WTC11 (cell line): ENCODE results near the gene IDUA. TPM values are rescaled to one million over a fixed set of nuclear protein-coding genes. Genes with fewer than 3 reads are reported as not detected.

ENCODE experiments used
- ATAC-seq: fragments of 200-7000 bp; cut with Tn5 transposase; 2 replicates; pipeline ENCODE4 v1.10.0; 2021; ENCODE audit warnings: mild to moderate bottlenecking, moderate library complexity
- CTCF ChIA-PET: fragments of 300-600 bp; sonication (Branson Sonifier 250); formaldehyde crosslinking; loops from one replicate; lab custom pipeline; 2021; ENCODE audit warnings: antibody characterized with exemption; lab: Charles Lee
- POLR2A ChIA-PET: fragments of 350-600 bp; sonication (Branson Sonifier 250); formaldehyde crosslinking; loops from one replicate; lab custom pipeline; 2021; ENCODE audit warnings: antibody characterized with exemption; lab: Charles Lee
- DNase-seq: peaks from one replicate; pipeline ENCODE4 v3.0.0; 2021; ENCODE audit warnings: low spot score
- H3K27ac Mint-ChIP-seq: 2 replicates; pipeline ENCODE4 v1.8.0; 2021; ENCODE audit warnings: mixed read lengths
- H3K27me3 Mint-ChIP-seq: 2 replicates; pipeline ENCODE4 v1.8.0; 2021; ENCODE audit warnings: low read depth, mild to moderate bottlenecking, moderate library complexity, mixed read lengths
- H3K36me3 Mint-ChIP-seq: 2 replicates; pipeline ENCODE4 v1.8.0; 2021; ENCODE audit warnings: mixed read lengths
- H3K4me1 Mint-ChIP-seq: 2 replicates; pipeline ENCODE4 v1.8.0; 2022; ENCODE audit warnings: mixed read lengths
- H3K4me3 Mint-ChIP-seq: 2 replicates; pipeline ENCODE4 v1.8.0; 2021; ENCODE audit warnings: mild to moderate bottlenecking, moderate library complexity, mixed read lengths
- H3K9me3 Mint-ChIP-seq: 2 replicates; pipeline ENCODE4 v1.8.0; 2021; ENCODE audit warnings: mixed read lengths
- ATF1 ChIP-seq: sonication (generic); formaldehyde crosslinking; IDR thresholded peaks from 2 replicates; pipeline ENCODE4 v1.8.1; 2023; ENCODE audit warnings: mild to moderate bottlenecking, moderate library complexity, missing genetic modification reagents
- E2F1 ChIP-seq: sonication (generic); formaldehyde crosslinking; IDR thresholded peaks from 2 replicates; pipeline ENCODE4 v1.8.0; 2022; ENCODE audit warnings: mild to moderate bottlenecking, missing genetic modification reagents
- FOXJ3 ChIP-seq: sonication (generic); formaldehyde crosslinking; IDR thresholded peaks from 2 replicates; pipeline ENCODE4 v1.9.0; 2021; ENCODE audit warnings: missing genetic modification reagents, mild to moderate bottlenecking, borderline replicate concordance
- JAZF1 ChIP-seq: fragments of 250-450 bp; sonication (Bioruptor Pico); IDR thresholded peaks from 2 replicates; pipeline ENCODE4 v1.9.0; 2021; ENCODE audit warnings: moderate library complexity, mild to moderate bottlenecking, inconsistent platforms
- OVOL2 ChIP-seq: fragments of 250-450 bp; sonication (Bioruptor Pico); IDR thresholded peaks from 2 replicates; pipeline ENCODE4 v1.9.0; 2021; ENCODE audit warnings: mild to moderate bottlenecking, borderline replicate concordance
- TEAD1 ChIP-seq: sonication (generic); formaldehyde crosslinking; IDR thresholded peaks from 2 replicates; pipeline ENCODE4 v1.8.0; 2022; ENCODE audit warnings: mild to moderate bottlenecking, missing genetic modification reagents
- TEAD4 ChIP-seq: sonication (generic); formaldehyde crosslinking; IDR thresholded peaks from 2 replicates; pipeline ENCODE4 v1.8.0; 2022; ENCODE audit warnings: mild to moderate bottlenecking, missing genetic modification reagents
- ZNF121 ChIP-seq: sonication (generic); formaldehyde crosslinking; IDR thresholded peaks from 2 replicates; pipeline ENCODE4 v1.8.0; 2023; ENCODE audit warnings: missing genetic modification reagents
- ZNF219 ChIP-seq: sonication (generic); formaldehyde crosslinking; IDR thresholded peaks from 2 replicates; pipeline ENCODE4 v1.8.0; 2023; ENCODE audit warnings: missing genetic modification reagents, mild to moderate bottlenecking, borderline replicate concordance
- ZNF425 ChIP-seq: fragments of 250-450 bp; sonication (Bioruptor Pico); conservative IDR thresholded peaks from 2 replicates; pipeline ENCODE4 v1.9.0; 2021; ENCODE audit warnings: mild to moderate bottlenecking
- total RNA-seq: library from RNA; stranded (reverse); gene quantifications from 3 replicates; pipeline ENCODE4 v1.2.3, GENCODE V29; 2021
- TF ChIP-seq, protein P1 (sequence below): sonication (generic); formaldehyde crosslinking; IDR thresholded peaks from 2 replicates; pipeline ENCODE4 v1.8.1; 2022; ENCODE audit warnings: low read depth, missing genetic modification reagents, borderline replicate concordance
- TF ChIP-seq, protein P2 (sequence below): sonication (generic); formaldehyde crosslinking; IDR thresholded peaks from 2 replicates; pipeline ENCODE4 v1.8.0; 2022; ENCODE audit warnings: missing genetic modification reagents
- TF ChIP-seq, protein P3 (sequence below): fragments of 250-450 bp; sonication (Bioruptor Pico); IDR thresholded peaks from 2 replicates; pipeline ENCODE4 v2.1.2; 2022; ENCODE audit warnings: mild to moderate bottlenecking, moderate library complexity

The IDUA gene
- total RNA-seq, 1 experiment from 2014 or later: 8.7 TPM

- TF ChIP-seq, protein P1, sequence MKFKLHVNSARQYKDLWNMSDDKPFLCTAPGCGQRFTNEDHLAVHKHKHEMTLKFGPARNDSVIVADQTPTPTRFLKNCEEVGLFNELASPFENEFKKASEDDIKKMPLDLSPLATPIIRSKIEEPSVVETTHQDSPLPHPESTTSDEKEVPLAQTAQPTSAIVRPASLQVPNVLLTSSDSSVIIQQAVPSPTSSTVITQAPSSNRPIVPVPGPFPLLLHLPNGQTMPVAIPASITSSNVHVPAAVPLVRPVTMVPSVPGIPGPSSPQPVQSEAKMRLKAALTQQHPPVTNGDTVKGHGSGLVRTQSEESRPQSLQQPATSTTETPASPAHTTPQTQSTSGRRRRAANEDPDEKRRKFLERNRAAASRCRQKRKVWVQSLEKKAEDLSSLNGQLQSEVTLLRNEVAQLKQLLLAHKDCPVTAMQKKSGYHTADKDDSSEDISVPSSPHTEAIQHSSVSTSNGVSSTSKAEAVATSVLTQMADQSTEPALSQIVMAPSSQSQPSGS (CRISPR knock-in tag): no peak
- no peak for TF ChIP-seq FOXJ3 (CRISPR knock-in tag)
- no peak for TF ChIP-seq TEAD4
- TF ChIP-seq TEAD1: no peak
- no peak for TF ChIP-seq ZNF219 (CRISPR knock-in tag)
- TF ChIP-seq, protein P2, sequence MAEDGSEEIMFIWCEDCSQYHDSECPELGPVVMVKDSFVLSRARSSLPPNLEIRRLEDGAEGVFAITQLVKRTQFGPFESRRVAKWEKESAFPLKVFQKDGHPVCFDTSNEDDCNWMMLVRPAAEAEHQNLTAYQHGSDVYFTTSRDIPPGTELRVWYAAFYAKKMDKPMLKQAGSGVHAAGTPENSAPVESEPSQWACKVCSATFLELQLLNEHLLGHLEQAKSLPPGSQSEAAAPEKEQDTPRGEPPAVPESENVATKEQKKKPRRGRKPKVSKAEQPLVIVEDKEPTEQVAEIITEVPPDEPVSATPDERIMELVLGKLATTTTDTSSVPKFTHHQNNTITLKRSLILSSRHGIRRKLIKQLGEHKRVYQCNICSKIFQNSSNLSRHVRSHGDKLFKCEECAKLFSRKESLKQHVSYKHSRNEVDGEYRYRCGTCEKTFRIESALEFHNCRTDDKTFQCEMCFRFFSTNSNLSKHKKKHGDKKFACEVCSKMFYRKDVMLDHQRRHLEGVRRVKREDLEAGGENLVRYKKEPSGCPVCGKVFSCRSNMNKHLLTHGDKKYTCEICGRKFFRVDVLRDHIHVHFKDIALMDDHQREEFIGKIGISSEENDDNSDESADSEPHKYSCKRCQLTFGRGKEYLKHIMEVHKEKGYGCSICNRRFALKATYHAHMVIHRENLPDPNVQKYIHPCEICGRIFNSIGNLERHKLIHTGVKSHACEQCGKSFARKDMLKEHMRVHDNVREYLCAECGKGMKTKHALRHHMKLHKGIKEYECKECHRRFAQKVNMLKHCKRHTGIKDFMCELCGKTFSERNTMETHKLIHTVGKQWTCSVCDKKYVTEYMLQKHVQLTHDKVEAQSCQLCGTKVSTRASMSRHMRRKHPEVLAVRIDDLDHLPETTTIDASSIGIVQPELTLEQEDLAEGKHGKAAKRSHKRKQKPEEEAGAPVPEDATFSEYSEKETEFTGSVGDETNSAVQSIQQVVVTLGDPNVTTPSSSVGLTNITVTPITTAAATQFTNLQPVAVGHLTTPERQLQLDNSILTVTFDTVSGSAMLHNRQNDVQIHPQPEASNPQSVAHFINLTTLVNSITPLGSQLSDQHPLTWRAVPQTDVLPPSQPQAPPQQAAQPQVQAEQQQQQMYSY: no peak
- TF ChIP-seq ZNF121 (CRISPR knock-in tag): no peak
- no peak for TF ChIP-seq ZNF425 (CRISPR knock-in tag)
- TF ChIP-seq OVOL2 (CRISPR knock-in tag): no peak
Measured at GRCh38 chr4:946517-947471, 40.0 kb upstream of the IDUA start (continued).

- no peak overlapping the region for H3K4me3 Mint-ChIP-seq
- no peak overlapping the region for H3K27ac Mint-ChIP-seq
- CTCF ChIA-PET: no interaction called here
- H3K9me3 Mint-ChIP-seq: no peaks in the 10 kb centered on the region
- no peaks in the 10 kb centered on the region for H3K36me3 Mint-ChIP-seq
- peaks cover 13% of the 10 kb centered on the region for H3K4me1 Mint-ChIP-seq
- DNase-seq (no peak), ATAC-seq (no peak)
- POLR2A ChIA-PET: no interaction called here
- TF ChIP-seq E2F1 (CRISPR knock-in tag): no peak
- TF ChIP-seq, protein P3, sequence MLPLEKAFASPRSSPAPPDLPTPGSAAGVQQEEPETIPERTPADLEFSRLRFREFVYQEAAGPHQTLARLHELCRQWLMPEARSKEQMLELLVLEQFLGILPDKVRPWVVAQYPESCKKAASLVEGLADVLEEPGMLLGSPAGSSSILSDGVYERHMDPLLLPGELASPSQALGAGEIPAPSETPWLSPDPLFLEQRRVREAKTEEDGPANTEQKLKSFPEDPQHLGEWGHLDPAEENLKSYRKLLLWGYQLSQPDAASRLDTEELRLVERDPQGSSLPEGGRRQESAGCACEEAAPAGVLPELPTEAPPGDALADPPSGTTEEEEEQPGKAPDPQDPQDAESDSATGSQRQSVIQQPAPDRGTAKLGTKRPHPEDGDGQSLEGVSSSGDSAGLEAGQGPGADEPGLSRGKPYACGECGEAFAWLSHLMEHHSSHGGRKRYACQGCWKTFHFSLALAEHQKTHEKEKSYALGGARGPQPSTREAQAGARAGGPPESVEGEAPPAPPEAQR (CRISPR knock-in tag): no peak
- no peak for TF ChIP-seq JAZF1 (CRISPR knock-in tag)
- no peak for TF ChIP-seq ATF1 (CRISPR knock-in tag)
- TF ChIP-seq, all 79 proteins: peak for 0
- peaks cover 26% of the 10 kb centered on the region for H3K27me3 Mint-ChIP-seq
Measured at GRCh38 chr4:947491-947971, 39.3 kb upstream of the IDUA start.
